K562 (cell line): ENCODE measurements around the gene DHCR24. TPM values are rescaled to one million over a fixed set of nuclear protein-coding genes. Genes with fewer than 3 reads are reported as not detected.

Source experiments
- ATAC-seq: fragments of 200-7000 bp; cut with Tn5 transposase; 3 replicates; pipeline ENCODE4 v1.9.1; 2020; ENCODE audit warnings: moderate library complexity
- BruUV-seq: library from RNA; stranded (reverse); fragments of 400-500 nt; replicated peaks from 2 replicates; lab custom pipeline; 2021; lab: Mats Ljungman, UMichigan
- CTCF ChIA-PET: fragments of 300-600 bp; formaldehyde crosslinking; extraction: SDS; loops from one replicate; lab custom pipeline; 2021; ENCODE audit warnings: low intra/inter-chr PET ratio; lab: Yijun Ruan, JAX
- POLR2A ChIA-PET: fragments of 300-600, 350-650 bp; sonication (Branson Sonifier 250); formaldehyde crosslinking; extraction: SDS; loops from one replicate; lab custom pipeline; 2021; ENCODE audit warnings: antibody characterized with exemption, inconsistent platforms; lab: Yijun Ruan, JAX
- DNase-seq, 4 experiments: peaks; one replicate each; pipeline versions ENCODE4 v3.0.0 to v3.0.0-alpha.2; 2011 to 2018; ENCODE audit warnings: low spot score in 3 of 4, mixed read lengths in 3 of 4; ENCODE audit errors: extremely low read depth in 1 of 4
- FAIRE-seq: peaks from 2 replicates; lab custom pipeline; 2011; peaks lifted over from hg19 to GRCh38; lab: Jason Lieb, UNC
- H2AFZ ChIP-seq: 2 replicates; pipeline ENCODE4 v1.6.0; 2011; ENCODE audit warnings: low read depth, low read length, control low read depth, inconsistent platforms
- H3K27ac ChIP-seq: fragments of 200-600 bp; 3 replicates; pipeline ENCODE4 v1.8.0; 2011; ENCODE audit warnings: low read depth, mild to moderate bottlenecking, control low read depth, inconsistent platforms, low read length, moderate library complexity, mixed read lengths; ENCODE audit errors: extremely low read depth
- H3K27me3 ChIP-seq, 2 experiments: fragments of 300-600 bp in 1 of 2; 2 replicates in 1 of 2; 3 replicates in 1 of 2; pipeline versions ENCODE4 v1.6.0 to v1.8.0; 2011; ENCODE audit warnings: inconsistent platforms in 2 of 2, low read length in 2 of 2, mild to moderate bottlenecking in 1 of 2, mixed read lengths in 1 of 2, moderate library complexity in 1 of 2; ENCODE audit not compliant: control insufficient read depth in 2 of 2, insufficient read depth in 2 of 2
- H3K36me3 ChIP-seq: fragments of 300-600 bp; 3 replicates; pipeline ENCODE4 v1.8.0; 2011; ENCODE audit warnings: mild to moderate bottlenecking, low read length, inconsistent platforms; ENCODE audit not compliant: control insufficient read depth, insufficient read depth
- H3K4me1 ChIP-seq, 2 experiments: fragments of 200-600 bp in 1 of 2; replicated peaks in 1 of 2; 2 replicates in 1 of 2; 3 replicates in 1 of 2; pipeline versions ENCODE4 v1.5.1 to v1.8.0; 2011; ENCODE audit warnings: inconsistent platforms in 2 of 2, low read length in 2 of 2, mild to moderate bottlenecking in 1 of 2, mixed read lengths in 1 of 2, moderate library complexity in 1 of 2; ENCODE audit not compliant: control insufficient read depth in 2 of 2, insufficient read depth in 2 of 2
- H3K4me2 ChIP-seq: 2 replicates; pipeline ENCODE4 v1.6.1; 2011; ENCODE audit warnings: low read length, control low read depth, inconsistent platforms, mixed read lengths; ENCODE audit not compliant: insufficient read depth
- H3K4me3 ChIP-seq: fragments of 200-600 bp; sonication (generic), shearing (Covaris generic); 2 replicates; pipeline ENCODE4 v1.5.1; 2016; ENCODE audit warnings: control low read depth, inconsistent platforms
- H3K79me2 ChIP-seq: fragments of 200-600 bp; 3 replicates; pipeline ENCODE4 v1.8.0; 2011; ENCODE audit warnings: low read length, inconsistent platforms; ENCODE audit not compliant: control insufficient read depth, insufficient read depth
- H3K9ac ChIP-seq, 2 experiments: 2 replicates each; pipeline versions ENCODE4 v1.6.0 to v1.6.1; 2011; ENCODE audit warnings: low read depth in 2 of 2, low read length in 2 of 2, control low read depth in 1 of 2, inconsistent platforms in 1 of 2, mild to moderate bottlenecking in 1 of 2, mixed read lengths in 1 of 2; ENCODE audit not compliant: insufficient read depth in 1 of 2
- H3K9me1 ChIP-seq: one replicate; pipeline ENCODE4 v1.6.0; 2011; ENCODE audit warnings: inconsistent platforms, mild to moderate bottlenecking, low read length, moderate library complexity; ENCODE audit not compliant: control insufficient read depth, insufficient read depth
- H3K9me3 ChIP-seq: replicated peaks from 2 replicates; pipeline ENCODE4 v1.5.1; 2011; ENCODE audit warnings: low read depth, low read length, inconsistent platforms; ENCODE audit not compliant: control insufficient read depth, insufficient read depth
- H4K20me1 ChIP-seq: replicated peaks from 2 replicates; pipeline ENCODE4 v1.6.1; 2011; ENCODE audit warnings: low read length, inconsistent platforms, mixed read lengths; ENCODE audit not compliant: control insufficient read depth, insufficient read depth
- E2F3 ChIP-seq: fragments of 250-450 bp; sonication (Bioruptor Pico); IDR thresholded peaks from 2 replicates; pipeline ENCODE4 v1.4.0; 2020; ENCODE audit warnings: mild to moderate bottlenecking
- HNRNPUL1 ChIP-seq: fragments of 200-400 bp; formaldehyde crosslinking; IDR thresholded peaks from 2 replicates; pipeline ENCODE4 v1.6.1; 2017; ENCODE audit warnings: low read length
- LARP7 ChIP-seq: fragments of 450-650 bp; IDR thresholded peaks from 2 replicates; pipeline ENCODE4 v1.6.1; 2016
- POLR2A ChIP-seq: fragments of 450-650 bp; conservative IDR thresholded peaks from 2 replicates; pipeline ENCODE4 v1.6.1; 2016
- SETDB1 ChIP-seq: IDR thresholded peaks from one replicate; pipeline ENCODE4 v1.6.1; 2012; ENCODE audit warnings: low read length, control low read depth, inconsistent platforms
- SPI1 ChIP-seq: IDR thresholded peaks from 2 replicates; pipeline ENCODE4 v1.6.1; 2011; ENCODE audit warnings: low read depth, low read length, control low read depth, borderline replicate concordance
- TAF1 ChIP-seq: IDR thresholded peaks from 2 replicates; pipeline ENCODE4 v1.6.1; 2011; ENCODE audit warnings: mild to moderate bottlenecking, low read length, moderate library complexity; ENCODE audit not compliant: insufficient read depth, control insufficient read depth, severe bottlenecking; ENCODE audit errors: extremely low read depth
- ZNF217 ChIP-seq: sonication (generic); formaldehyde crosslinking; IDR thresholded peaks from 2 replicates; pipeline ENCODE4 v1.8.0; 2022; ENCODE audit warnings: mild to moderate bottlenecking, missing genetic modification reagents
- WGBS: fragments of 100-300 bp; shearing (Covaris generic); methylation state at CpG from one replicate; pipeline ENCODE4 v1.1.6; 2016; ENCODE audit warnings: low coverage, mixed read lengths; ENCODE audit not compliant: insufficient coverage; ENCODE audit errors: missing lambda C conversion rate; 5-methylcytosine and 5-hydroxymethylcytosine counted together
- in situ Hi-C: fragments of 300-500 bp; cut with MboI; formaldehyde crosslinking; loops from 4 replicates; pipeline ENCODE4 v1.15.0; 2018; ENCODE audit warnings: inconsistent platforms, mixed read lengths
- intact Hi-C: fragments of 100-400 bp; cut with micrococcal nuclease; formaldehyde crosslinking; loops from 2 replicates; pipeline ENCODE4 v1.14.2; 2022
- polyA plus RNA-seq, 8 experiments: library from polyadenylated mRNA; depleted of rRNA in 4 of 8; stranded (reverse) in 5 of 8; unstranded in 3 of 8; fragments of >200 nt; fragmentation: Nextera tagmentation in 2 of 8; fragmentation: Illumina TruSeq in 1 of 8; extraction: Ambion mirVana in 2 of 8; extraction: Trizol in 1 of 8; gene quantifications; 2 replicates each; pipeline versions ENCODE4 v1.2.1 to v1.2.3, GENCODE V29; 2011 to 2014; ENCODE audit warnings: inconsistent platforms in 1 of 8, missing spikeins in 1 of 8
- total RNA-seq, 7 experiments: library from RNA; depleted of rRNA in 6 of 7; stranded (reverse); fragments of >200 nt in 6 of 7; fragmentation: Illumina TruSeq in 2 of 7; extraction: Trizol in 2 of 7; gene quantifications; 2 replicates each; pipeline versions ENCODE4 v1.2.1 to v1.2.3, GENCODE V29; 2011 to 2021; ENCODE audit warnings: low replicate concordance in 1 of 7
- TF ChIP-seq, protein P1 (sequence below): sonication (generic); formaldehyde crosslinking; IDR thresholded peaks from 2 replicates; pipeline ENCODE4 v1.8.0; 2022; ENCODE audit warnings: mild to moderate bottlenecking, missing genetic modification reagents
- TF ChIP-seq, protein P2 (sequence below): fragments of 450-650 bp; formaldehyde crosslinking; IDR thresholded peaks from 2 replicates; pipeline ENCODE4 v1.4.0; 2022; ENCODE audit warnings: mild to moderate bottlenecking, moderate library complexity
- TF ChIP-seq, protein P3 (sequence below): fragments of 150-350 bp; IDR thresholded peaks from 2 replicates; pipeline ENCODE4 v1.6.1; 2014; ENCODE audit warnings: low read depth, mild to moderate bottlenecking, low read length, borderline replicate concordance
- TF ChIP-seq, protein P4 (sequence below): sonication (generic); IDR thresholded peaks from 2 replicates; pipeline ENCODE4 v1.6.1; 2016
- TF ChIP-seq, protein P5 (sequence below), 2 experiments: fragments of 200-800 bp in 1 of 2; sonication (Bioruptor generic) in 1 of 2; sonication (generic) in 1 of 2; formaldehyde crosslinking in 1 of 2; IDR thresholded peaks in 1 of 2; conservative IDR thresholded peaks in 1 of 2; 2 replicates each; pipeline versions ENCODE4 v1.5.0 to v1.6.1; 2016 to 2020; ENCODE audit warnings: missing compliant biosample characterization in 1 of 2, missing genetic modification characterization in 1 of 2, missing genetic modification reagents in 1 of 2

Gene DHCR24
- total and polyA plus RNA-seq, 9 of the 15 experiments (the other 6 are each of a cell fraction or from before 2014, with no cell fraction given): 23.4 to 161 (median 79.9) TPM

DNA sequence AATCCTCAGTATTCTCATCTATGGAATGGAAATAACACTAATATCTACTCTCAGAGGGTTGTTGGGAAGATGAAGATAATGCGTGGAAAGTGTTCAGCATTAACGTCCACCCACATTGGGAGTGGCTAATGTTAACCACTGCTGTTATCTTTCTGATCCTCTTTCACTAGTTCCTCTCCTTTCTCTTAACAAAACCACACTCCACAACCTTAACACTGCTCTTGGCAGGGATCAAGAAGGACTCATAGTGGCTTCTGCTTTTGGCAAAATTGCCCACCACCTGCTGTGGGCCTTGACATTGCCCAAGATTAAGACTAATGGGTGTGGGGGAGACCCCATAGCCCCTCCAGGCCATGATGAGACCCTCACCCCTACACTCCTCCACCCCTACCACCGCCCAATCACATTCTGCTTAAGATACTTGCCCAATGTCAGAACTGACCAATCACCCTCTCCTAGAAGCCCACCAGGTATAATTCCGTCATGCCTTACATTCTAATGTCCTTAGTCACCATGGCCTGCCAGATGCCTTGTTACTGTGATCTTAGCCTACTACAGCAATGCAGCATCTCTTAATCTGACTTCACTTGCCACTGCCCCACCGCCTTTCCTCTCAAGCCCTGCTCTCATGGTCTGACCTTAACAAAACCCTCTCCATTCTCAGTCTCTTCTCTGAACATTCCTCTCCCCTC is 27.1 kb downstream of the DHCR24 start:
- ChIA-PET CTCF (no interaction called here), POLR2A (interaction anchor here (0.6 to 1.6 kb wide), 2 partner anchors 12 to 113 kb away, joined by 3 to 7 read pairs; no protein-coding TSS in a partner anchor)
- H3K4me2 ChIP-seq: no peak overlapping the region; the same call in 1 of the 2 replicates
- intact Hi-C loops (no loop called here), in situ Hi-C loops (no loop called here)
- no peak for DNase-seq
- no peaks in the 10 kb centered on the region for H3K9me1 ChIP-seq
- H3K9me3 ChIP-seq: no peaks in the 10 kb centered on the region
- H3K9ac ChIP-seq: peak overlapping the region in 1 of 2 experiments; percentile 42; a peak in 1 of 4 replicates
- H3K4me1 ChIP-seq: peaks cover 21 to 32% of the 10 kb centered on the region in 2 experiments
- no peak for FAIRE-seq
- BruUV-seq: no TSS peak
- ATAC-seq: no peak
- peak overlapping the region; percentile 19; the same call in 1 of the 3 replicates for H3K27ac ChIP-seq
- H2AFZ ChIP-seq: no peak overlapping the region
- H4K20me1 ChIP-seq: no peaks in the 10 kb centered on the region
- no peak overlapping the region for H3K4me3 ChIP-seq
- no peaks in the 10 kb centered on the region for H3K27me3 ChIP-seq
- peaks cover 89% of the 10 kb centered on the region; the same call in 2 of the 3 replicates for H3K36me3 ChIP-seq
- WGBS: 57% methylated on average over 5 of the region's 5 CpGs
- H3K79me2 ChIP-seq: 0 out of 3 replicates have a peak, but pooled peaks cover 6% of the 10 kb centered on the region
- TF ChIP-seq, protein P1, sequence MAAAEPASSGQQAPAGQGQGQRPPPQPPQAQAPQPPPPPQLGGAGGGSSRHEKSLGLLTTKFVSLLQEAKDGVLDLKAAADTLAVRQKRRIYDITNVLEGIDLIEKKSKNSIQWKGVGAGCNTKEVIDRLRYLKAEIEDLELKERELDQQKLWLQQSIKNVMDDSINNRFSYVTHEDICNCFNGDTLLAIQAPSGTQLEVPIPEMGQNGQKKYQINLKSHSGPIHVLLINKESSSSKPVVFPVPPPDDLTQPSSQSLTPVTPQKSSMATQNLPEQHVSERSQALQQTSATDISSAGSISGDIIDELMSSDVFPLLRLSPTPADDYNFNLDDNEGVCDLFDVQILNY (CRISPR knock-in tag): 0 out of 2 replicates have a peak, but pooled peaks have one; percentile 19
- TF ChIP-seq E2F3 (CRISPR knock-in tag) (no peak), POLR2A (peak; percentile 21; the same call in 1 of the 2 replicates), SETDB1 (no peak), SPI1 (peak; percentile 62; the same call in 1 of the 2 replicates), HNRNPUL1 (no peak), LARP7 (no peak), ZNF217 (CRISPR knock-in tag) (no peak), TAF1 (no peak)
- TF ChIP-seq, protein P2, sequence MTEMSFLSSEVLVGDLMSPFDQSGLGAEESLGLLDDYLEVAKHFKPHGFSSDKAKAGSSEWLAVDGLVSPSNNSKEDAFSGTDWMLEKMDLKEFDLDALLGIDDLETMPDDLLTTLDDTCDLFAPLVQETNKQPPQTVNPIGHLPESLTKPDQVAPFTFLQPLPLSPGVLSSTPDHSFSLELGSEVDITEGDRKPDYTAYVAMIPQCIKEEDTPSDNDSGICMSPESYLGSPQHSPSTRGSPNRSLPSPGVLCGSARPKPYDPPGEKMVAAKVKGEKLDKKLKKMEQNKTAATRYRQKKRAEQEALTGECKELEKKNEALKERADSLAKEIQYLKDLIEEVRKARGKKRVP (CRISPR knock-in tag): no peak
- TF ChIP-seq, protein P3, sequence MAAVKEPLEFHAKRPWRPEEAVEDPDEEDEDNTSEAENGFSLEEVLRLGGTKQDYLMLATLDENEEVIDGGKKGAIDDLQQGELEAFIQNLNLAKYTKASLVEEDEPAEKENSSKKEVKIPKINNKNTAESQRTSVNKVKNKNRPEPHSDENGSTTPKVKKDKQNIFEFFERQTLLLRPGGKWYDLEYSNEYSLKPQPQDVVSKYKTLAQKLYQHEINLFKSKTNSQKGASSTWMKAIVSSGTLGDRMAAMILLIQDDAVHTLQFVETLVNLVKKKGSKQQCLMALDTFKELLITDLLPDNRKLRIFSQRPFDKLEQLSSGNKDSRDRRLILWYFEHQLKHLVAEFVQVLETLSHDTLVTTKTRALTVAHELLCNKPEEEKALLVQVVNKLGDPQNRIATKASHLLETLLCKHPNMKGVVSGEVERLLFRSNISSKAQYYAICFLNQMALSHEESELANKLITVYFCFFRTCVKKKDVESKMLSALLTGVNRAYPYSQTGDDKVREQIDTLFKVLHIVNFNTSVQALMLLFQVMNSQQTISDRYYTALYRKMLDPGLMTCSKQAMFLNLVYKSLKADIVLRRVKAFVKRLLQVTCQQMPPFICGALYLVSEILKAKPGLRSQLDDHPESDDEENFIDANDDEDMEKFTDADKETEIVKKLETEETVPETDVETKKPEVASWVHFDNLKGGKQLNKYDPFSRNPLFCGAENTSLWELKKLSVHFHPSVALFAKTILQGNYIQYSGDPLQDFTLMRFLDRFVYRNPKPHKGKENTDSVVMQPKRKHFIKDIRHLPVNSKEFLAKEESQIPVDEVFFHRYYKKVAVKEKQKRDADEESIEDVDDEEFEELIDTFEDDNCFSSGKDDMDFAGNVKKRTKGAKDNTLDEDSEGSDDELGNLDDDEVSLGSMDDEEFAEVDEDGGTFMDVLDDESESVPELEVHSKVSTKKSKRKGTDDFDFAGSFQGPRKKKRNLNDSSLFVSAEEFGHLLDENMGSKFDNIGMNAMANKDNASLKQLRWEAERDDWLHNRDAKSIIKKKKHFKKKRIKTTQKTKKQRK: no peak
- TF ChIP-seq, protein P4, sequence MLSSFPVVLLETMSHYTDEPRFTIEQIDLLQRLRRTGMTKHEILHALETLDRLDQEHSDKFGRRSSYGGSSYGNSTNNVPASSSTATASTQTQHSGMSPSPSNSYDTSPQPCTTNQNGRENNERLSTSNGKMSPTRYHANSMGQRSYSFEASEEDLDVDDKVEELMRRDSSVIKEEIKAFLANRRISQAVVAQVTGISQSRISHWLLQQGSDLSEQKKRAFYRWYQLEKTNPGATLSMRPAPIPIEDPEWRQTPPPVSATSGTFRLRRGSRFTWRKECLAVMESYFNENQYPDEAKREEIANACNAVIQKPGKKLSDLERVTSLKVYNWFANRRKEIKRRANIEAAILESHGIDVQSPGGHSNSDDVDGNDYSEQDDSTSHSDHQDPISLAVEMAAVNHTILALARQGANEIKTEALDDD: peak; percentile 97
- TF ChIP-seq, protein P5, sequence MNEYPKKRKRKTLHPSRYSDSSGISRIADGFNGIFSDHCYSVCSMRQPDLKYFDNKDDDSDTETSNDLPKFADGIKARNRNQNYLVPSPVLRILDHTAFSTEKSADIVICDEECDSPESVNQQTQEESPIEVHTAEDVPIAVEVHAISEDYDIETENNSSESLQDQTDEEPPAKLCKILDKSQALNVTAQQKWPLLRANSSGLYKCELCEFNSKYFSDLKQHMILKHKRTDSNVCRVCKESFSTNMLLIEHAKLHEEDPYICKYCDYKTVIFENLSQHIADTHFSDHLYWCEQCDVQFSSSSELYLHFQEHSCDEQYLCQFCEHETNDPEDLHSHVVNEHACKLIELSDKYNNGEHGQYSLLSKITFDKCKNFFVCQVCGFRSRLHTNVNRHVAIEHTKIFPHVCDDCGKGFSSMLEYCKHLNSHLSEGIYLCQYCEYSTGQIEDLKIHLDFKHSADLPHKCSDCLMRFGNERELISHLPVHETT (CRISPR knock-in tag; conservative IDR thresholded peaks at IDR 0.05 in 1 of 2, IDR thresholded peaks at IDR 0.05 in 1 of 2): 0 out of 4 replicates have a peak, but pooled peaks of 1 of the 2 experiments have one; percentile 3
